ENCODE results near the gene AUTS2.

DNA sequence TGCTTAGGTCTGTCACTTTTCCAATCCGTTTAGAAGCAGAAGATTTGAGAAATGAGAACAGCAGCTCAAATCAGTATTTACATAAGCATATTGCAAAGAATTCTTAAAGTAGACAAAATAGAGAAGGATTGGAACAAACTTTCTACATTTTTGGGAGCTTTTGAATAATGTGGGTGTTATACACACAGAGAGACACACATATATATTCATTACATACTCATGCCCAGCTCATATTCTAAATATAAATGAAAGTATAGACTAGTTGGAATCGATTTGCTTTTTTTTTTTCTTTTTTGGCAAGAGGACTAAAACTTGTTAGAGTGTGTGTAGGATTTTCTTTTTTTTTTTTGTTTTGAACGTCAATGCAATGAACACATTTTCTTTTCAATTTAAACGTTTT is 538.9 kb downstream of the AUTS2 start:
- TF ChIP-seq GATA2 (IDR thresholded peaks at IDR 0.05; ENCODE audit: low read depth, low read length) (no peak), GATA3 (IDR thresholded peaks at IDR 0.05; ENCODE audit: low read depth, low read length) (no peak)
